Duodenal mucosa (tissue), 2 donors: ENCODE data around the gene CRELD2.

ENCODE experiments used
- H3K27ac ChIP-seq: one replicate; pipeline ENCODE4 v1.7.0; 2013; ENCODE audit warnings: low read depth, low read length
- H3K27me3 ChIP-seq, 2 donors: one replicate each; pipeline ENCODE4 v1.7.0; 2013; ENCODE audit warnings: low read length in 2 of 2, control low read depth in 1 of 2; ENCODE audit not compliant: insufficient read depth in 2 of 2, control insufficient read depth in 1 of 2
- H3K36me3 ChIP-seq, 2 donors: one replicate each; pipeline ENCODE4 v1.7.0; 2013; ENCODE audit warnings: low read length in 2 of 2, control low read depth in 1 of 2; ENCODE audit not compliant: insufficient read depth in 2 of 2, control insufficient read depth in 1 of 2
- H3K4me1 ChIP-seq, 2 donors: one replicate each; pipeline ENCODE4 v1.7.0; 2013; ENCODE audit warnings: low read length in 2 of 2, control low read depth in 1 of 2; ENCODE audit not compliant: insufficient read depth in 2 of 2, control insufficient read depth in 1 of 2
- H3K4me3 ChIP-seq, 2 donors: one replicate each; pipeline ENCODE4 v1.7.0; 2013; ENCODE audit warnings: low read length in 2 of 2, low read depth in 1 of 2
- H3K9ac ChIP-seq, 2 donors: one replicate each; pipeline ENCODE4 v1.7.0; 2013; ENCODE audit warnings: low read length in 2 of 2, low read depth in 1 of 2
- H3K9me3 ChIP-seq, 2 donors: one replicate each; pipeline ENCODE4 v1.7.0; 2013; ENCODE audit warnings: low read length in 2 of 2, control low read depth in 1 of 2; ENCODE audit not compliant: control insufficient read depth in 1 of 2

Gene CRELD2

GRCh38 chr22:49976439-49977175 lies 58.2 kb downstream of the CRELD2 start:
- Histone ChIP-seq H3K9ac (no peak overlapping the region), H3K4me3 (no peak overlapping the region), H3K36me3 (no peaks in the 10 kb centered on the region), H3K27ac (no peak overlapping the region), H3K27me3 (no peaks in the 10 kb centered on the region), H3K9me3 (peaks cover 5 to 7% of the 10 kb centered on the region in 2 donors), H3K4me1 (peaks cover 0 to 9% of the 10 kb centered on the region in 2 donors)
